ENCODE data around the gene MUC3A. TPM values are rescaled to one million over a fixed set of nuclear protein-coding genes. Genes with fewer than 3 reads are reported as not detected.

Gene MUC3A
- total and polyA plus RNA-seq, 2 of the 8 experiments (the other 6 are each of a cell fraction or from before 2014, with no cell fraction given): 15.4 to 43.9 TPM

DNA sequence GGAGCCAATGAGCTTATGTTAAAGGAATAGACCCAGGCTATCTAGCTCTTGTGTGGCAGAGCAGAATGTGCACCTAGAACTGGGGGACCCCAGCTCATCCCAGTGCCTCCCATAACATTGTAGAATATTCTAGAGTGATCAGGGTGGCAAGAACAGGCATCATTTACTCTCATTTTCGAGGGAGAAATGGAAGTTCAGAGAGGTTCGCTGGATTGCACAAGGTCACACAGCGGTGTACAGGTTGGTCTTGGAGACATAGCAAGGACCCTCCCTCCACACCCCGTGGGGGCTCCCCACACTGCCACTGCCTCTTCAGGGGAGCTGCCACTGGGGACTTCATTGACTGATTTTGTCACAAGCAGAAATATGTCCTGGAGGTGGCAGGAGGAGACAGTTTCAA, 29.0 kb downstream of the MUC3A start:
- H3K4ac ChIP-seq (replicated peaks; ENCODE audit: insufficient read length, low read depth, low read length): no peak overlapping the region
- no peaks in the 10 kb centered on the region for H3K23me2 ChIP-seq (ENCODE audit: low read depth, low read length)
- H3K18ac ChIP-seq (ENCODE audit: extremely low read depth, low read length): no peak overlapping the region
- no peak overlapping the region for H2AK5ac ChIP-seq (ENCODE audit: low read depth, low read length)
- TF ChIP-seq NRF1 (IDR thresholded peaks at IDR 0.05; ENCODE audit: low read depth, low read length) (no peak), MAFK (IDR thresholded peaks at IDR 0.05; ENCODE audit: low read depth, low read length) (no peak), SP4 (IDR thresholded peaks at IDR 0.05; ENCODE audit: low read length) (no peak), HDAC2 (IDR thresholded peaks at IDR 0.05; ENCODE audit: borderline replicate concordance in 1 of 2, low read depth in 2 of 2, low read length in 2 of 2) (no peak), ZNF274 (IDR thresholded peaks at IDR 0.05; ENCODE audit: borderline replicate concordance, extremely low read depth, low read length) (no peak), SAP30 (IDR thresholded peaks at IDR 0.05; ENCODE audit: insufficient read depth, insufficient replicate concordance, low read length) (no peak), RFX5 (IDR thresholded peaks at IDR 0.05; ENCODE audit: borderline replicate concordance, low read depth, low read length) (no peak), RAD21 (IDR thresholded peaks at IDR 0.05 in 1 of 2, conservative IDR thresholded peaks at IDR 0.05 in 1 of 2; ENCODE audit: low read depth in 2 of 2, low read length in 2 of 2) (no peak), JUND (IDR thresholded peaks at IDR 0.05; ENCODE audit: low read length) (no peak)
- no peak overlapping the region for H2BK12ac ChIP-seq (ENCODE audit: low read depth, low read length)
- no peak overlapping the region for H3K4me2 ChIP-seq (ENCODE audit: insufficient read depth in 1 of 2, low read depth in 2 of 2, low read length in 2 of 2)
- H2BK20ac ChIP-seq (ENCODE audit: low read length): no peak overlapping the region
- no peak for FAIRE-seq
- no peak overlapping the region for H2BK120ac ChIP-seq (replicated peaks; ENCODE audit: low read depth, low read length)
- no peaks in the 10 kb centered on the region for H3K36me3 ChIP-seq (ENCODE audit: control insufficient read depth in 2 of 4, insufficient read depth in 4 of 4, low read length in 3 of 4)
- no peak overlapping the region for H3K56ac ChIP-seq (replicated peaks; ENCODE audit: insufficient read length, low read depth, low read length)
- no peak overlapping the region for H3K4me3 ChIP-seq (ENCODE audit: extremely low read depth in 1 of 4, insufficient read depth in 2 of 4, low read depth in 3 of 4, low read length in 4 of 4)
- no peaks in the 10 kb centered on the region for H3K27me3 ChIP-seq (replicated peaks in 1 of 4; ENCODE audit: control insufficient read depth in 3 of 4, extremely low read depth in 1 of 4, insufficient read depth in 3 of 4, low read length in 3 of 4)
- H3K27ac ChIP-seq (ENCODE audit: low read depth, low read length): no peak overlapping the region
- no peak for DNase-seq (ENCODE audit: low read depth in 1 of 2, low spot score in 2 of 2)
- no peak overlapping the region for H2AFZ ChIP-seq (ENCODE audit: low read length)
- POLR2A ChIA-PET (ENCODE audit: partially characterized antibody): interaction anchor here (0.8 kb wide), 1 partner anchor 103 kb away, joined by 4 read pairs; the partner anchor contains the start of gene SRRT
- no peak overlapping the region for H3K14ac ChIP-seq (ENCODE audit: insufficient read length)
- H3K79me2 ChIP-seq (ENCODE audit: control insufficient read depth in 1 of 2, insufficient read depth in 2 of 2, low read length in 2 of 2): no peaks in the 10 kb centered on the region
- no peak overlapping the region for H4K8ac ChIP-seq (ENCODE audit: extremely low read depth, insufficient read depth, low read length)
- 93% methylated on average over 4 of the region's 4 CpGs; no CpG with 5 or more reads in 1 of the 2 experiments for WGBS, 2 experiments (ENCODE audit: extremely low coverage in 1 of 2, insufficient coverage in 1 of 2, insufficient read length in 1 of 2, insufficient replicate concordance in 2 of 2, low coverage in 1 of 2, low lambda C conversion rate in 2 of 2, missing lambda C conversion rate in 1 of 2)
- H4K91ac ChIP-seq (replicated peaks; ENCODE audit: insufficient read length, low read length): no peak overlapping the region
- H3K9me3 ChIP-seq (ENCODE audit: insufficient read depth in 2 of 2, low read depth in 1 of 2, low read length in 1 of 2): no peaks in the 10 kb centered on the region
- H4K5ac ChIP-seq (ENCODE audit: insufficient read length, low read depth, low read length): no peak overlapping the region
- CTCF ChIA-PET (ENCODE audit: partially characterized antibody): interaction anchor here (0.6 to 2.9 kb wide), 3 partner anchors 10 to 81 kb away, joined by 3 to 16 read pairs (median 4); partner anchors contain the start of gene MUC12
- no peaks in the 10 kb centered on the region; a peak in 1 of 7 replicates for H3K4me1 ChIP-seq (replicated peaks in 1 of 4; ENCODE audit: control insufficient read depth in 3 of 4, insufficient read depth in 4 of 4, low read length in 3 of 4)
- no peak overlapping the region for H2BK15ac ChIP-seq (ENCODE audit: low read length)
- H3K79me1 ChIP-seq (ENCODE audit: low read depth, low read length): no peaks in the 10 kb centered on the region
- no peaks in the 10 kb centered on the region for H4K20me1 ChIP-seq (replicated peaks in 1 of 2; ENCODE audit: control insufficient read depth in 1 of 2, insufficient read depth in 2 of 2, low read length in 2 of 2)
- no peak overlapping the region for H2BK5ac ChIP-seq (ENCODE audit: low read depth, low read length)
- H3K23ac ChIP-seq (ENCODE audit: insufficient read length): no peak overlapping the region
- no peak overlapping the region for H3K9ac ChIP-seq (replicated peaks in 1 of 4; ENCODE audit: extremely low read depth in 1 of 4, low read depth in 3 of 4, low read length in 3 of 4)

Data from H1 (cell line).